ENCODE measurements around the gene EED.

Gene EED

DNA sequence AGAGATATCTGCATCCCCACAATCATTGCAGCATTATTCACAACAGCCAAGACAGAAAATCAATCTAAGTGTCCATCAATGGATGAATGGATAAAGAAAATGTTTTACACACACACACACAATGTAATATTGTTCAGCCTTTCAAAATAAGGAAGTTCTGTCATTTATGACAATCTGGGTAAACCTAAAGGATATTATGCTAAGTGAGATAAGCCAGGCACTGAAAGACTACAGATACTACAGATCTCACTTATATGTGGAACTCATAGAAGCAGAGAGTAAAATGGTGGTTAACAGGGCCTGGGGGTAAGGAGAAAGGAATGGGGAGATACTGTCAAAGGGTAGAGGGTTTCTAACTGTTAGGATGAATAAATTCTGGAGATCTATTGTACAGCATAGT is 36.0 kb upstream of the EED start:
- H3K4me3 ChIP-seq (ENCODE audit: low read depth, low read length) = no peak overlapping the region
- TF ChIP-seq, protein P1, sequence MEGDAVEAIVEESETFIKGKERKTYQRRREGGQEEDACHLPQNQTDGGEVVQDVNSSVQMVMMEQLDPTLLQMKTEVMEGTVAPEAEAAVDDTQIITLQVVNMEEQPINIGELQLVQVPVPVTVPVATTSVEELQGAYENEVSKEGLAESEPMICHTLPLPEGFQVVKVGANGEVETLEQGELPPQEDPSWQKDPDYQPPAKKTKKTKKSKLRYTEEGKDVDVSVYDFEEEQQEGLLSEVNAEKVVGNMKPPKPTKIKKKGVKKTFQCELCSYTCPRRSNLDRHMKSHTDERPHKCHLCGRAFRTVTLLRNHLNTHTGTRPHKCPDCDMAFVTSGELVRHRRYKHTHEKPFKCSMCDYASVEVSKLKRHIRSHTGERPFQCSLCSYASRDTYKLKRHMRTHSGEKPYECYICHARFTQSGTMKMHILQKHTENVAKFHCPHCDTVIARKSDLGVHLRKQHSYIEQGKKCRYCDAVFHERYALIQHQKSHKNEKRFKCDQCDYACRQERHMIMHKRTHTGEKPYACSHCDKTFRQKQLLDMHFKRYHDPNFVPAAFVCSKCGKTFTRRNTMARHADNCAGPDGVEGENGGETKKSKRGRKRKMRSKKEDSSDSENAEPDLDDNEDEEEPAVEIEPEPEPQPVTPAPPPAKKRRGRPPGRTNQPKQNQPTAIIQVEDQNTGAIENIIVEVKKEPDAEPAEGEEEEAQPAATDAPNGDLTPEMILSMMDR (IDR thresholded peaks at IDR 0.05; ENCODE audit: low read depth, low read length) = no peak

DNA sequence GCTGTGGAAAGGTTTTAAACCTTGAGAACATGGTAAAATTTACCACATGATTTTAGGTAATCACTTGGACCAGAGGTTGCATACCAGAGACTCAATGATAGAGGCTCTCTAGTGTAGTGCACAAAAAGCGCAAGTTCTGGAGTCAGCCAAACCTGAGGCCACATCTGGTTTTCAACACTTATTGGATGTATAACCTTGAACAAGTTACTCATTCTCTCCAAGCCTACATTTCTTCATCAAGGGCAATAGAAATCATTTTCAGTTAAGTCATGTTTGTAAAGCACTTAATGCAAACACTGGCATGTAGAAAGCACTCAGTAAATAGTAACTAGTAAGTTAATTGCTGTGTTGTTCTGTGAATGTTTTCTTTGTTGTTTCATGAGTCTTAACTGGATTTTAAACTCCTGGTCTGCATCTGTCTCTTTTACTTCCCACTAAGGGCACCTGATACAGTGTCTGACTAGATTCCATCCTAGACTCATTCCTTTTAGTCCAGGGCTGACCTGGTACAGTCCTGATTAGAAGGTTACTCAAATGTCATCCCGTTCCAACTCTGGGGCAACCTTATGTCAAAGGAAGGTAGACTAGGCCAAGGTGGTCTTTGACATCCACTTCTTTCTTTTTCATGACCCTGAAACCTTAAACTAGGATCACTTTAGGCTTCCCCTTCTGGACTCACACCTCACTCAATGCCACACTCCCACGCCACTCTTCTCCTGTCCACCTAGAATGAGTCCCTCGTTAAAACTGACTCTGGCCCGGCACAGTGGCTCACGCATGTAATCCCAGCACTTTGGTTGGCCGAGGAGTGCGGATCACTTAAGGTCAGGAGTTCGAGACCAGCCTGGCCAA is 34.5 kb upstream of the EED start:
- TF ChIP-seq, protein P1 (IDR thresholded peaks at IDR 0.05; ENCODE audit: low read depth, low read length) = no peak
- no peak overlapping the region for H3K4me3 ChIP-seq (ENCODE audit: low read depth, low read length)

DNA sequence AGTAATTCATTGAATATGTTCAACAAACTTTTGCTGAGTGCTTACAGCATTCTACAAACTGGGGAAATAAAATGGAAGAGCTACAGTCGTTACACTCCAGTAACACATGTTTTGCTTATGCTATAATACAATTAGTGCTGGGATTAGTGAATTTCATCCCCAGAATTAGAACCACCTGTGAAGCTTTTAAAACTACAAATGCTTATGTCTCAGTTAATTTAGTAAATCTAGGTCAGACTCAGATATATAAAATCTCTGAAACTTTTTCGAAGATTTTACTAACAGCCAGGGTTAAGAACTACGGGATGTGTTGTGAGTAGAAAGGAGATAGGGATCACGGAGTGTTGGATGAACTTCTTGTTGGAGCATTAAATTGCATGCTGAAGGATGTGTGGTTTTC is 33.7 kb upstream of the EED start:
- no peak overlapping the region for H3K4me3 ChIP-seq (ENCODE audit: low read depth, low read length)
- TF ChIP-seq, protein P1 (IDR thresholded peaks at IDR 0.05; ENCODE audit: low read depth, low read length) = no peak

DNA sequence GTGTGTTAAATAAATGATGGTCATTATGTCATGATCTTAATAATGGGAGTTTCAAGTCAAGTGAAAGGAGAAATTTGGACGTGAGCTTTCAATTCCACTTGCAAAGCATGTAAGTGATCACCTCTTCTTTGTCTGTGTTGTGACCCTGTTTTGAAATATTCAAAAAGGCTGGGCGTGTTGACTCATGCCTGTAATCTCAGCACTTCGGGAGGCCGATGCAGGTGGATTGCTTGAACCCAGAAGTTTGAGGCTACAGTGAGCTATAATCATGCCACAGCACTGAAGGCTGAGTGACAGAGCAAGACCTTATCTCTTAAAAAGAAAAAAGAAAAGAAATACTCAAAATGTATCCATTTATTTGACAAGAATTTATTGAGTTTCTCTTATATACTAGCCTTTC is 32.9 kb upstream of the EED start:
- no peak overlapping the region for H3K4me3 ChIP-seq (ENCODE audit: low read depth, low read length)
- TF ChIP-seq, protein P1 (IDR thresholded peaks at IDR 0.05; ENCODE audit: low read depth, low read length) = no peak

DNA sequence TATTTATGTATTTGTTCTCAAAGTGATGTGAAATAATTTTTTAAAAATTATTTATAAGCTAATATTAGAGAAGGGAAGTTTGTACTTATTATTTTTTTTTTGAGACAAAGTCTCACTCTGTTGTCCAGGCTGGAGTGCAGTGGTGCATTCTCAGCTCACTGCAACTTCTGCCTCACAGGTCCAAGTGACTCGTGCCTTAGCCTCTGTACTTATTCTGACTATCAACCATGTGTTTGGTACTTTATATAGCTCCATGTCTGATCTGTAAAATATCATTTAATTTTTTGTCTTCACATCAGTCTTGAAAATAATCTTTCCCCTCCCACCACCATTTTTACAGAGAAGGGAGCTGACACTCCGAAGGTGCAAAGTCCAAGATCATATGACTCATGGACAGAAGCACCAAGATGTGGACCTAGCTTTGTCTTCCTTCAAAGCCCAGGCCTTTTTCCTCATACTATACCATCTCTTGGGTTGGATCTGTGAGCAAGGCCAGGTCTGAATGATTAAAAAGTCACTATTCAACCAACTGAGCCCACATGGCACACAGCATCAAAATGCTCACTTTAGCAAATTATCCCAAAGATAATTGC is 32.4 kb upstream of the EED start:
- TF ChIP-seq, protein P1 (IDR thresholded peaks at IDR 0.05; ENCODE audit: low read depth, low read length) = no peak

DNA sequence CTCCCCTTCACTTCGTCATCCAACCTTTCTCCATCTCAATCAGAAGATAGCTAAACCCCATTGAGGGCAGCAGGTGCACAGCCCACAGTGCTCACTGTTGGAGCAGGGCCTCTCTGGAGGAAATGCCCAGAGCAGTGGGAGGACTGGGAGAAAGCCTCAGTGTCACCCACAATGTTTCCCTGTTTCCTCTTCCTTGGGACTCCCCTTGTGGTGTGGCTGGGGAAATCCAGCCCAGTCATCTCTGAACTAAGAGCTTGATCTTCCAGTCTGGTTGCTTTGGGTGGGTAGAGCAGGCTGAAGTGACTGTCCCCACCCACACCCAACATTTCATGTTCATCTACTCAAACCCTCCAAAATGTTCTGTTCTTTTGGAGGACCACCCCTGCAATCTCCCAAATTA is 29.8 kb upstream of the EED start:
- TF ChIP-seq, protein P1 (IDR thresholded peaks at IDR 0.05; ENCODE audit: low read depth, low read length) = no peak

More for the DNA sequence above, 32.4 kb upstream of the EED start:
- no peak overlapping the region for H3K4me3 ChIP-seq (ENCODE audit: low read depth, low read length)

More for the DNA sequence above, 29.8 kb upstream of the EED start:
- H3K4me3 ChIP-seq (ENCODE audit: low read depth, low read length) = no peak overlapping the region

Data from WI38 (cell line).